NCI-H2196 treated with DMSO at 0.1 percent for 48 hours (cell line): ENCODE measurements around the gene EVA1A.

Source experiments
- DNase-seq: peaks from one replicate; lab custom pipeline; 2025; ENCODE audit not compliant: unreplicated experiment; lab: John Stamatoyannopoulos, UW

Gene EVA1A

GRCh38 chr2:75518638-75519465 is 41.9 kb downstream of the EVA1A start:
- no peak for DNase-seq

GRCh38 chr2:75517547-75518230 is 43.0 kb downstream of the EVA1A start:
- DNase-seq: no peak

- peak; percentile 10 for DNase-seq
These were observed 44.1 kb downstream of the EVA1A start for GRCh38 chr2:75516378-75517360.

DNA sequence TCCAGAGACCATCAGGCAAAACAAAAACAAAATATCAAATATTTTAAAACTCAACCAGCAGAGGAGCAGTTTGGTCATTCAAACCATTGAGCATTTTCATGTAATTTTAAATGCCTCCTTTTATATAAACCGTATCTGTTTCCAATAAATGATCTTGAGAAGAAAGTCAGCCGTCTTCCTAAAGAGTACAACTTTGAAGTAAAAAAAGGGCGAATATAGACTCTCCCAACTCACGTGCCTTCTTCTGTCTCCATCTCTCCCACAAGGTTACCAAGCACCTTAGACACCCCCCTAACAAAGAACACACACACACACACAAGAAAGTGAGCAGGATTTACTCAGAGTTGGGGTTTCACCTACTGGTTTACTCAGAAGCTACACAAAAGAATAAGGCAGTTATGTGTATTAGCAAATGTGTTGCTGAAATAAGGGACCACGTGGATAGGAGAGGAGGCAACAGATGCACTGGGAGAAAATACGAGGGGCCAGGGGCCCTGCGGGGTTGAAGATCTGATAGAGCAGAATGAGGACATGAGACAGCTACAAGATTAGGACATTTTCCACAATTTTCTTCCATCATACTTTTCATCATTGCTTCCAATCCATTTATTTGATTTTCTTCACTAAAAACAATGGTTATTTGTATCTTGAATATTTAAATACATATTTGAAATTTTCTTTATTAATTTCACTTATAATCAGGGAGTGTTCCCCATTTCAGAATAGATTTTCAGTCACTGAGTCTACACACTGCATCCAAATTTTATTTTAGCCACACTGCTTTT is 45.0 kb downstream of the EVA1A start:
- no peak for DNase-seq

- no peak for DNase-seq
These were observed 47.0 kb downstream of the EVA1A start for GRCh38 chr2:75513616-75514170.

GRCh38 chr2:75512455-75513212 is 48.1 kb downstream of the EVA1A start:
- no peak for DNase-seq

DNA sequence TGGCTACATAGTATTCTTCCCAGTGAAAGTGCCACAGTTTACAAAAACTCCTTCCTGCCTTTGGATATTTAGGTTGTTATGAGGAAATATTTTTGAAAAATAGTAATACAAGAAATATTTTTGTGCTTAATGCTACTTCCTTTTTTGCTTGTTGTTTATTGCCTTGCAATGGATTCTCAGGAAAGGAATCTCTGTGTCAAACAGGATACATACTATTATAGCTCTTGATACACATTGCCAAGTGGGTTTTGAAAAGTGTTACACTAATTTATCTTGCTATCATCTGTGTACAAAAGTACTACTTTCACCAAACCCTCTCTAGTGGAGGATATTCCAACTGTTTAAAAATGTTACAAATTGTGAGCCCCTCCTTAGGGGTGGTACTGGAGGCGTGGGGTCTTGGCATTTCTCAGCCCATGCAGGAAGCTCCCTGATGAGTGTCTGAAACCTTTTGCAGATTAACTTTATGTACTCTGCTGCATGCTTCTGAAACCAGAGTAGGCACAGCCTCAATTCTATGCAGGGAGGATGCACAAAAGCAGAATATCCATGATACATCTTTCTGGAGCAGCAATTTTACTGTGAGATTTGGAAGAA is 54.5 kb downstream of the EVA1A start:
- DNase-seq: no peak

GRCh38 chr2:75505012-75505411 is 55.7 kb downstream of the EVA1A start:
- no peak for DNase-seq

GRCh38 chr2:75503048-75503607 is 57.6 kb downstream of the EVA1A start:
- DNase-seq: no peak

- no peak for DNase-seq
These were observed 60.1 kb downstream of the EVA1A start for GRCh38 chr2:75500633-75501032.

DNA sequence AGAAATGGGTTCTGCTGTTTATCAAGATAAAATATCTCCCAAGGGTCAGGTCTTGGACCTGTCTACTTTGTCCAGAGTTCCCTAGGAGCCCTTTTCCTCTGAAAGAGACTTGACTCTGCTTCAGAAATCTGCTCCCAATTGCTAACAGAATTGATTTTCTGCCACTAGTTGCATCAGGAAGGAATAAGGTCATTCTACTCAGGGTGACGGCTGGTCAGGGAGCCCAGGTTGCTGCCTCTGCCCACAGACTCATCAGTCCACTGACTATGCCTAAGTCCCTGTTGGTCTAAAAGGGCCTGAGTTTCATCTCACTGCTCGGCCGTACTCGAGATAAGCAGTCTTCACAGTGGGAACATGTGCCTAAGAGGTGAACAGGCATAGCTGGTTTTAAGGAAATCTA is 61.2 kb downstream of the EVA1A start:
- DNase-seq: no peak

DNA sequence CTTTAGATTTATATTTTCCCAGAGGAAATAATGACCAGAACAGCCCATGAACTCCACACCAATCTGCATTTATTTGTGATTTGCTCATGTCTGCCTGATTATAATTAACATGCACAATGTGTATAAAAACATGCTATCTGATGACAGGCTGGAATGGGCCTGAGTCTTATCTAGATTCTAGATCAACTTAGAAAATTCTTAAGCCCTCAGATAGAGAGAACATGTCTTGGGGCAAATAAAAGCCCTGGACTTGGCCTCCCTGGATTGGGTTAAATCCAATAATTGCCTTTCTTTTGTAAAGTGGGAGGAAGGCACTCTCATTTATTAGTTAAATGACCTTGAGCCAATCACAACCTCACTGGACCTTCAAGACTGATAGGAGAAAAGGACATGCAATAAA is 61.8 kb downstream of the EVA1A start:
- no peak for DNase-seq

GRCh38 chr2:75497256-75497655 is 63.5 kb downstream of the EVA1A start:
- DNase-seq: no peak

GRCh38 chr2:75495862-75496261 is 64.9 kb downstream of the EVA1A start:
- DNase-seq: peak; percentile 9

- no peak for DNase-seq
These were observed 66.5 kb downstream of the EVA1A start for GRCh38 chr2:75494137-75494769.

GRCh38 chr2:75493230-75493629 is 67.5 kb downstream of the EVA1A start:
- DNase-seq: no peak

- DNase-seq: no peak
These were observed 69.5 kb downstream of the EVA1A start for GRCh38 chr2:75491129-75491753.

DNA sequence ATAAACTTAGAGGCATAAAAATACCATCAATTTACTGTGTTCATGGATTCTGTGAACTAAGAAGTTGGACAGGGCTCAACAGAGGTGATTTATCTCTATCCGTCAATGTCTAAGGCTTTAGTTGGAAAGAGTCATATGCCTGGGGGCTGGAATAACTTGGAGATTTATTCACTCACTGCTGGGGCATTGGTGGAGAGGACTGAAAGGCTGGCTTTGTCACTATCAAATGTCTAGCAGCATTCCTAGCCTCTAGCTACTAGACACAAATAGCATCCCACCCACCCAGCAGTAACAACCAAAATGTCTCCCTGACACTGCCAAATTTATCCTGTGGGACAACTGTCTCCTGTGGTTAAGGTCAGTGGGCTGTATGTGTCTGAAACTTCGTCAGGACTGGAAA is 71.0 kb downstream of the EVA1A start:
- DNase-seq: no peak
